RCC 7860 (cell line): Measurements from ENCODE around the gene C10orf90.
"Not testable (repeated sequence)": the region's sequence is repeated elsewhere in the genome, so short reads cannot be mapped to it uniquely, and the experiment has no call there.

Experiments
- DNase-seq: peaks from one replicate; pipeline ENCODE4 v3.0.0-alpha.2; 2015; ENCODE audit warnings: low spot score
- FAIRE-seq: peaks from 2 replicates; lab custom pipeline; 2012; peaks lifted over from hg19 to GRCh38; lab: Jason Lieb, UNC

C10orf90 gene

DNA sequence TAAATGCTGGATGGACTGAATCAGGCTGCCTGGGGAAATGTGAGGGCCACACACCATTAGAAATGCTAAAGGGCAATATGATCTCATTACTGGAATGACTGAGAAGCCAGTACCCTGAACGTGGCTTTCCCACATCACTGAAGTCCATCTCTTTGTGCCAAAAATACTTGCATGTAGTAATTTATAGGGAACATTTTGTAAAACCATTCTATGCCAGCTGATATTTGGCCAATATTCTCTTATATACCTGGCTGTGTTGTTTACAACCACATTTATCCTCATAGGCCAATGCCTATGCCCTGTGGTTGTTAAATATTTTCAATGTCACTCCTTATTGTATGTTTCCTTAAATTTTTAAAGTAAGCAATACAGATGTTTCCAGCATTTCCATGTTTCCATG is 111.6 kb downstream of the C10orf90 start:
- DNase-seq: no peak
- FAIRE-seq: no peak

DNA sequence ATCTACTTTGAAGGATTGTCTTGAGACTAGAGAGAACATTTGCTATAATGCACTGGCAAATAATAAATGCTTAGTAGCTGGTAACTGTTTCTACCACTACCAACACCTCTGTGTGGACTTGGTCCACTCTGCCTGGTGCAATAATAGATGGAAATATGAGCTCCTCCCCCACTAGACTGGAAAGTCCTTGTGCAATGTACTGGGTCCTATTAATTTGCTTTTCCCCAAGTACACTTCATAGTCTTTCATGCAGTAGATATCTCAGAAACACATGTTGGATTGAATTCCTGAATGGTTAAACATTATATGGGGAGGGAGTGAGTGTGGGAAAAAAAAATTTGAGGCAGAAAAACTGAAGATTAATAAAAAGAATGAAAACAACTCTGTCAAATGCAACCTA is 119.3 kb downstream of the C10orf90 start:
- DNase-seq (no peak), FAIRE-seq (no peak)

DNA sequence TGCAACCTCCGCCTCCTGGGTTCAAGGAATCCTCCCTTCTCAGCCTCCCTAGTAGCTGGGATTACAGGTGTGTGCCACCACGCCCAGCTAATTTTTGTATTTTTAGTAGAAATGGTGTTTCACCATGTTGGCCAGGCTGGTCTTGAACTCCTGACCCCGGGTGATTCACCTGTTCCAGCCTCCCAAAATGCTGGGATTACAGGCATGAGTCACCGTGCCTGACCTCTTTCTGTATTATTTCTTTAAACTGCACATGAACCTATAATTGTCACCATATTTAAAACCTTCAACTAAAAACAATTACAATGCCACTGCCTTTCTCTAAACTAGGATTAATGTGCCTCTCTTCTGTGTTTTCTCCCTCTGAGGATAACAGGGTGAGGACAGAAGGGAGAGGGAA is 119.9 kb downstream of the C10orf90 start:
- DNase-seq, FAIRE-seq: not testable (repeated sequence)

DNA sequence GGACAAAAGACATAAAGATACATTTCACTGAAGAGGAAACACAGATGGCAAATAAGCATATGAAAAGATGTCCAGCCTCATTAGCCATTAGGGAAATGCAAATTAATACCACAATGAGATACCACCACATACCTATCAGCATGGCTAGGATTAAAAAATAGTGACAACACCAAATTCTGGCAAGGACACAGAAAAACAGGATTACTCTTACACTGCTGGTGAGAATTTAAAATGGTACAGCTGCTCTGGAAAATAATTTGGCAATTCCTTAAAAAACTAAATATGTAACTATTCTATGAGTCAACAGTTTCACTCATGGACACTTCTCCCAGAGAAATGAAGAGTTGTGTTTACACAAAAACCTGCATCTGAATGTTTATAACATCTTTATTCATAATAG is 121.1 kb downstream of the C10orf90 start:
- no peak for DNase-seq
- no peak for FAIRE-seq

DNA sequence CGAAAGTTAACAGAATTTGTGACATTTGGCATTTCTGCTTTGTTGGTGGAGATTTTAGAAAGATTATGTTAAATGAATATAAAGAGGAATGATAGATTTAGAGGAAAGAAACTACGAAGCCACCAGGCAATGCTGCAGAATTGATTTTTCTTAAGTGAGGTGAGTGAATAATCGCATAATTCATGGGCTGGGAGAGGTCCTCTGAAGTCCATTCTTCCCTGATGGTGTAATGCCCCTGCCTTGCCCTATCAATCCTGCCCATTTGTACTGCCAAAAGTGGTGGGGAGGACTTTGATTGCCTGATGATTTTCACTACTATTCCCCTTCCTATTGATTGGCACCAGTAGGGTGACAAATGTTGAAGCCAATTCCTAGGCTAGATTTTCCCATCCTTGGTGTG is 125.9 kb downstream of the C10orf90 start:
- FAIRE-seq (no peak), DNase-seq (no peak)

DNA sequence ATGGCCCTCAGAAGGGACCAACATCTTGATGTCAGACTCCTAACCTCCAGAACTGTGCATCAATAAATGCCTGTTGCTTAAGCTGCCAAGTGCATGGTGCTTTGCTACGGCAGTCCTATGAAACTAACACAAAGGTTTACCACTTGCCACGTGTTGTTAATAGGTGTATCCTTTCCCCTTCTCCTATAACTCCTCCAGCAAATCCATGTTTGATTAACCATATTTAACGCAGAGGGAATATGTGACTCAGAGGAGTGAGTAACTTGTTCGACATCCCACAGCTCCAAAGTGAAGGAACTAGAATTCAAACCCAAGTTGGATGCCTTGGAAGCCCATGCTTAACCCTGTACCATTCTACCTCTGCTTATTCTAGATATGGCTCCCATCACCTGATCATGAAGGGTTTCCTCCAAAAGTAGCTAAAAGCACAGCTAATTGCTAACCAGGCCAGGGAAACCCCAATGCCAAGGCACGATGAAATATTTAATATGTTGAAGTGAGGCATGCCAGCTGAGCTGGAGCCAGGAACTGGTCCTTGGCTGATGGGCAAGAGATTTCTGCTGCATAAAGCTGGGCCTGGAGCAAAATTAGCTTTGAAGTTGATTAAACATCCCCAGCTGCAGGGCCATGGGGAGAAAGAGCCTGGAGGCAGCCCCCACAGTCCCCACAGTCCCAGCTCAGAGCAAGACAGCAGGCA is 131.9 kb downstream of the C10orf90 start:
- FAIRE-seq: no peak
- DNase-seq: peak; percentile 16

DNA sequence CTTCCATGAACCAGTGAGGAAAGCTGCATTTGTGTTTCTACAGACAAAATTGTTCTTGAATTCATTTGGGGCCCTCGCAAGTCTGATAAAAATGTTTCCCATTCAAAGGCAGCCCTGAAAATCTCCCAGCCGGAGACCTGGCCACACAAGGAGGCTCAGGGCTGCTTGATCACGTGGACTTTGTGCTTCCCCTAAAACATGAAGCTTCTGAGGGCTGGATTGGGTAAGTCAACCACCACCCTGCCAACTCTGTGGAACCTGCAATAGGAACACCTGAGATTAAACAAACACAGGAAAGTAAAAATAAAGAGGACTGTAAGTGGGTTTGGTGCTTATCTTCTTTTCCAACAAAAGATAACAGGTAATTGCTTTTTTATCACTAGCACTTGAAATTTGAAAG is 133.8 kb downstream of the C10orf90 start:
- FAIRE-seq (no peak), DNase-seq (no peak)

DNA sequence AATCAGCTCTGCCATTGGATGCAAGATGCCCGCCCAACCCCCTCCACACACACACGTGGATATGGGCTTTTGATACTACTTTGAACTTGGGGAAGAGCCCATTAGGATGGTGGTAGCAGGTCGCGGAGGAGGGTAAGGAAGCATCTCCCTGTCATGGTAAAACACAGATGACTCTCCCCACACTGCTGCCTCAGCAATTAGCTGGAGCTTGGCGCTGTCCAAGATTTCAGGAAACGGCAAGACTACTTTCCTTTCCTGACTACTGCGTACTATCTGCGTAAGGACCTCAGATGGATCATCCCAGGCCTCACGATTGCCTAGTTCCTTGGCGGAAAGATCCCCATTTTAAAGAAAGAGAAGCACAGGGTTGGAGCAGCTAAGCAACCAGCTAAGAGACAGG is 134.3 kb downstream of the C10orf90 start:
- no peak for DNase-seq
- FAIRE-seq: no peak

DNA sequence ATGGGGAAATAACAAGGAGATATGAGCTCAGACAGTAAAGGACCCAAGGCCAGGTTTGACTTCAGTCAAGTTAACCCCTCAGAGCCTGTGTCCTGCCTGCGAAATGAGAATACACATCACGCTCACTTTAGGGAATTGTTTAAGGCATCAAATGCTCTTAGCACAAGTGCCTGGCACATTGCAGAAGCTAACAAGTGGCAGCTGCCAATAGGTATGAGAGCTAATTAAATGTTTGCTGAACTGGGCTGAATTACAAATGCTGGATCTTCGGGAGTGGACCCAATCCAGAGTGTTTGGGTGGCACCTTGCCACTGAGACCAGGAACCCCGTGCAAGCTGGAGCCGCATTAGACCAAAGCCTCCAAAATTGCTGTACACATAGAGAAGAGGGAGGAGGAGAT is 136.8 kb downstream of the C10orf90 start:
- no peak for FAIRE-seq
- no peak for DNase-seq

DNA sequence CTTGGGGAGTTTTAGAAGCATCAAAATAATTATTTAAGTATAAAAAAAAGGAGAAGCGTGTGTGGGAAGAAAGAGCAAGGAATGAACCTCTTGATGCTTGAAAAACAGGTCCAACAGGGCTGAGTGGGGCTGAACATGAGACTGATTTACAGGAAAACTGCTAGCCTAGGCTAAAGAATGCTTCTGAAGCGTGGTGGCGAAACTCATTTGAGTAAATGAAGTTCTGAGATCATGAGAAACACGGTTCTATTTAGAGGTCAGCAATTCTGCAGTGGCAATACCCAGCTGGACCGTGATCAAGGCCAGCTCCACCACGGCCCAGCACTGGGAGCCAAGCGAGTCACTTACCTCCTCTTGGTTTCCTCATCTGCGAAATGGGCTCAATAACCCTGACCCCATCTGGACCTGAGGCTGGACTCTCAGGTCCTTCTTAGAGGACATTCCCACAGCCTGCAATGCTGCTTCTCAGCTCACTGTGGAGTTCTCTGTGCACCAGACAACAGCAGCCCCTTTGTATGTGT is 142.1 kb downstream of the C10orf90 start:
- DNase-seq (no peak), FAIRE-seq (no peak)

DNA sequence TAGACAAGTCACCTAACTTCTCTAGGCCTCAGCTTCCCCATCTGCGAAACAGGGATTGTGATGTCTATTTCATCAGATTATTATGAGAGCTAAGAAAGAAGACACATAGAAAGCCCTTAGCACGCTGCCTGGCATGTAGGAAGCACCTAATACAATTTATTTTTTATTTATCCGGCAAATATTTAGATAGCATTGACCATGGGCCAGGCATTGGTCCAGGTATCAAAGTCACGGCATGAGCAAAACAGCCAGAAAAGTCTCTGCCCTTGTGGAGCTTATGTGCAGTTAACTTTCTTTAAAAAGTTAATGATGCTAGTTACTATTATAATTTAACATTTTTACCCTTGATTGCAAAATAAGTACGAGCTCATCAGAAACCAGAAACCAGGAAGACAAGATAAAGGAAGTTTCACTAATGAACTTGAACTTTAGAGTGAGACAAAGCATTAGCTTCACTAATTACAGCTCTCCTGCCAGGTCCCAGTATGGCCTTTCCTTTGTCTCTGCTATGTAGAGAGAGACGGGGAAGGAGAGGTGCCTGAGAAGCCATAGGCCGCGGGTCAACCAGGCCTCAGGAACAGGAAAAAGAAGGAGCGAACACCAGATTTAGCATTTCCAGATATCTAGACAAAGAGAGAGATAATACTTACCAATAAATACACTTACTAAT is 142.7 kb downstream of the C10orf90 start:
- no peak for DNase-seq
- no peak for FAIRE-seq

DNA sequence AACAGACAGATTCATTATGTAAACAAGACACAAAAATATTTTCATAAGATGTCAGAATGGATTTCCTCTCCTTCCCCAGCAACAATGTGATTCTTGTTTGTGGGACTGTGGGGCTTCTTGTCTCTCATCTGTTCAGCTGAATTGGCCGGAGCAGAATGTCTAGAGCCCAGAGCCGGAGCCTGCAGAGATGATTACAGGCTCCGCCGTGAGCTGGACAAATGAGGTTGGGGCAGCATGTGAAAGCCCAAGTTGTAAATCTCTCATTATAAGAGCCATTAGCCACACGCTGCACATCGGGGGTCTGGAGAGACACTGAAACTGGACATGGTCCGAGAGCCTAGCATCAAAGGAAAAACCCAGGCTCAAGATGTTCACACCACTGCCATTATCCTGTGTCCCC is 145.2 kb downstream of the C10orf90 start:
- FAIRE-seq (no peak), DNase-seq (no peak)

DNA sequence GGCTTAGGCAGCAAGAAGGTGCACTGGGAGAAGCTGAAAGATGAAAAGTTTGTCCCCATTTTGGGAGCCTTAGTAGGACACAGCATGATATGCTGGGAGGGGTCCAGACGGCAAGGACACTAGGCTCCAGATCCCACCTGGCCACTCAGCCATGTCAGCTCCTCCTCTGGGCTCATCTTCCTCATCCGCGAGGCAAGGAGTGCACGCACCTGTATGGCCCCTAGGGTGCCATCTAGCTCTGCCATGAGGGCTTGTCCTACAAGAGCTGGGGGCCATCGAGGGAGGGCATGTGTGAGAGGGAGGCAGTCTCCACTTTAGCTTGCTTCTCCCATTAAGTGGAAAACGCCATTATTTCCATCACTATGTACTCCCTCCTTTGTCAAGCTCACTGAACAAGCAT is 146.0 kb downstream of the C10orf90 start:
- DNase-seq: no peak
- FAIRE-seq: no peak

DNA sequence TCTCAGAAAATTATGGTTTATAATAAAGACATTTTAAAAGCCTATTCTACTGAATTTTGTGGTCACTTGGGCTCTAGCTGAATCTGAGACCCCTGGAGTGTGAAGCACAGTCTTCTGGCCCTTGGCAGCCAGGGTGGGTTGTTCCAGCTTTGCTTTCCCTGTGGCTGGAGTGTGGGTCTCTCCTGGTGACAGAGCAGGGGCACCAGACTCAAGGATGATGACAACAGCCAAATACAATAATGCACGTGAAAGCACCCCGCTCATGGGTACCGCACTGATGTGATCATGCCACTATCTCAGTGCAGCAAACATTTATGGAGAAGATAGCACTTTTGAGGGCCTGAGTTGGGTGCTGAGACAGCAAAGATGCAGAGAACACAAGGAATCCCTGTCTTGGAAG is 147.4 kb downstream of the C10orf90 start:
- no peak for FAIRE-seq
- DNase-seq: no peak

DNA sequence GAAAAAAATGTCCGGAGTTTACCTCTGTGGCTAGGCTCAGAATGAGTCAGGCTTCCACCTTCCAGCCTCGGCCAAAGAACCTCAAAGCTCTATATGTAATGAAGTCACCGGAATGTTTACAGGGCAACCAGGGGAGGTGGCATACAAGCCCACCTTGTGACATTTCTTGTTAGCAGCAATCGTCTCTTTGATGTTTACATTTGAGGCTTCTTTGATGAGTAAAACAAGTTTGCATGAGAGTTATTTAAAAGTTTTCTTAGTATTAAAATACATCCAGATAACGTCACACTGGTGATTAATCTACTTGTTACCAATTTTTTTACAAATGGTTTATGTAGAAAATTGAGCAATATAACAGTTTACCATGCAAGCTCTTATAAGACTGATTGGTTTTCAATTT is 149.1 kb downstream of the C10orf90 start:
- FAIRE-seq (peak; percentile 78), DNase-seq (peak; percentile 71)

DNA sequence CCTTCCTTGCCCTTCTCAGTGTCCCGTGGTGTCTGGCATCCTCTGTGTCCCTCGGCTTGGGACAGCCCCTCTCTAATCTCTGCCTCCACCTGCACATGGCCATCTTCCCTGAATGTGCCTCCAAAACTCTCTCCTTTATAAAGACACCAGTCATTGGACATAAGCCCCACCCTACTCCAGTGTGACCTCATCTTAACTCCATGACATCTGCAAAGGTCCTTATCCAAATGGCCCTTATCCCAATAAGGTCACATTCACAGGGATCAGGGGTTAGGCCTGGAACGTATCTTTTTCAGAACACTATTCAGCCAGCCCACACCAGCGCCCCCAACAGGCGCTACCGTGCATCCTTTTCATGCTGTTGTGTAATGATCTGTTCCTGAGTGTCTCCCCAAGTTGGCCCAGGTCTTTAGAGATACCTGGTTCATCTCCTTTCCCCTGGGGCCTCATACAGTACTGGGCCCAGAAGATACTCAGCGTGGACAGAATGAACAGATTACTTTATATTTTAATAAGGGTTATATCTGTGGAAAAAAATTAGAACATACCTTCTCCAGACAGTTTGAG is 149.7 kb downstream of the C10orf90 start:
- FAIRE-seq: no peak
- no peak for DNase-seq

DNA sequence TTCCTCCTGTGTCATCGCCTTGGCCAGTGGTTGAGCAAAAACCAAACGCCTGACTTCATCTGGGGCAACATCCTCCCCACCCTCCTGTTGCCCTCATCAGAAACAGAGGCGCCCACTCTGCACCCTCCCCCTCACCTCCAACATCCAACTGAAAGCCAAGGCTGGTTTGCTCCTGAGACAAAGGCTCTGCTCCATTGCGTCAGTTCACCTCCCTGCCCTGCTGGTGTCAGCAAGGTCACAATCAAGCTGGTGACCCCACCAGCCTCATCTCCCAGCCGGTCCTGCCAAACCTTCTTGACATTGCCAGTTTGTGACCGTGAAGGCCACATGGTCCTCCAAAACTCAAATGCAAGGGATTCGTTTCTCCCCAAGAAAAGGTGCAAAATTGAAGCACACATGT is 150.5 kb downstream of the C10orf90 start:
- no peak for FAIRE-seq
- no peak for DNase-seq

DNA sequence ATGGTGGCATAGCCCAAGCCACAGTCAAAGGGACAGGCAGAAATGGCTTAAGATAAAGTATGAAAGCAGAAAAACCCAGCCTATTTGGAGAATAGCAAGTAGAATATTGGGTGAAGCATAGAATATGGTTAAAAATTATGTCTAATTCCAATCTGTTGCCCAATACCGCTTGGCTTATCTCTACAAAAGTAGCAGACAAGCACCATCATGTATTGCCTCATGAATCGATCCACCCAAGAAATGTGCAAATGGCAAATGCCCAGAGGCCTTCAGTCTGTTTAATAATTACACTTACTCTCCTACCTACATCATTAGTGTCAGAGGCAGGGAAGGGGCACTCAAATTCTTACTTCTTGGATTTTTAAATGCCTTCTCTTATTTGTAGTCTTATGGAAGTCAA is 151.3 kb downstream of the C10orf90 start:
- FAIRE-seq (no peak), DNase-seq (no peak)

DNA sequence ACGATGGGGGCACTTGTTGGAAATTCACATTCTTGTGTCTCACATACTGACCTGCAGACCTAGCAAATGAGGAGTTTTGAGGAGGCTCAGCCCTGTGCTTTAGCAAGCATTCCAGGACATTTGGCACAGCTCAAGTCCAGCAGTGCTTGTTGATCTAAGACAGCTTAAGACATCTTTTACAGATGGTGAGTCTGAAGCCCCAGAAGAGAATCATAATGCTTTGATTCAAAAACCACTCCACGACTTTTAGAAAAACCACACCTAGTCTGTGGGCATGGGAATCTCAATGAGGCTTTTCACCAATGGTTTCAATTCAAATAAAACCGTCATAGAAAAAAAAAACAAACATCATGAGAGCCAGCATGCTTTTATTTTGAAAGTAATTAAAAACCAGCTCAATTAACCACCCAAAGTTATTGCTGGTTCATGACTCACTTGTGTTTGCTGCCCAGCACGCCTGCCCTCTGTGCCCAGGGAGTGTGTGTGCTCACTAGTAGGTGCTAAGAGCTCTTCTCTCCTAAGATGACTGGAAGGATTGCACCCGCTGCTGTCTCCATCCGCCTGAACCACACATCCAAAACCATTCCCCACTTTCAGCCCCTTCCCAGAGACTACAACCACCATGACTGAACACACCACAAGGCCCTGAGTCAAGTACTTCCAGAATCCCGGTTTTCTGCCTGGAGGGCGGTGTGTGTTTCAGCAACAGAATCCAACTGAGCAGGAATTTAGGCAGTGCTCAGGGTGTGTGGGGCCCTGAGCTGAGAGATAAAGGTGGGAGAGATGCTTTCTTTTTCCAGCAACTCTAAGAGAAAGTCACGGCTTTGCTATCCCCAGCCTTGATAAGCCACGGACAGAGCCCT is 152.0 kb downstream of the C10orf90 start:
- no peak for FAIRE-seq
- DNase-seq: no peak

DNA sequence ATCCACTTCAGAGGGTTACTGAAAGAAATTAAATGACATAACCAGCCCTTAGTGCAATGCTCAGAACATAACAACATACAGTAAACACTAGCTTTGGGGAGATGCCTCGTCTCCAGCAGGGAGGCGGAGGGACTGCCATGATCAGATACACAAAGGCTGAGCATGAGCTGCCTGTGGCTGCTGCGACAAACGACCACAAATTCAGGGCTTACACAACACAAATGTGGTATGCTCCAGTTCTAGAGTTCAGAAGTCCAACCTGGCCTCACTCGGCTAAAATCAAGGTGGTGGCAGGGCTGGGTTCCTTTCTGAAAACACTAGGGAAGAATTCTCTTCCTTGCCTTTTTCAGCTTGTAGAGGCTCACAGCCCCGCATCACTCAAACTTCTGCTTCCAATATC is 154.0 kb downstream of the C10orf90 start:
- DNase-seq: no peak
- FAIRE-seq: no peak

DNA sequence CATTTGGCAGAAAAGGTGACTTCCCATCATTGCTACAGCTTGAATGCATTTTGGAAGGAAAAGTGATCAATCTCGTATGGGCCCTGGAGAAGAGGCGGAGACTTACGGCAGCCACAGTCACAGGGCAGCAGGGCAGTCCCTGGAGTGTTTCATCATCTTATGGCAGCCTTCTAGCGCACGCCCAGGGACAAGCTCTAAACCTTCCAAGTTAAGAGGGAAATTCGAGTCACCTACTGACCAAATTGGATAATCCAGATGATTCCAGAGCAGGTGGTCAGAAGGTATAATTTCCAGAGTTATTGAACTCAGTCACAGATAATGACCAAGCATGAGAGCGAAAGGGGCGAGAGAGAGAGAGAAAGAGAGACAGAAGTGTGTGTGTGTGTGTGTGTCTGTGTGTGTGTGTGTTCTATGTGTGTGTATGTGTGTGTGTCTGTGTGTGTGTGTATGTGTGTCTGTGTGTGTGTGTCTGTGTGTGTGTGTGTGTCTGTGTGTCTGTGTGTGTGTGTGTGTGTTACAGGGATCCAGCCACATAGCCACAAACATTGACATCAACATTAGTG is 158.5 kb downstream of the C10orf90 start:
- no peak for FAIRE-seq
- DNase-seq: no peak
